ENCODE measurements around the gene SHROOM3.

GRCh38 chr4:76659103-76659490 is 224.1 kb downstream of the SHROOM3 start:
- no peak for TF ChIP-seq CTCF (IDR thresholded peaks at IDR 0.05)
- no peak for TF ChIP-seq POLR2AphosphoS5 (IDR thresholded peaks at IDR 0.05; ENCODE audit: insufficient read depth in 1 of 2, low read depth in 1 of 2)
- TF ChIP-seq POLR2A (IDR thresholded peaks at IDR 0.05), result no peak
